ENCODE data around the gene OR5H2.
A peak's percentile ranks its signal among the peaks of the same experiment; 100 is the strongest.

OR5H2 gene

GRCh38 chr3:98322101-98322500, 39.8 kb downstream of the OR5H2 start:
- no peak for TF ChIP-seq CTCF (IDR thresholded peaks at IDR 0.05; ENCODE audit: low read depth, low read length, missing control alignments)
- no peak for DNase-seq (ENCODE audit: low read depth)
- H3K4me3 ChIP-seq (ENCODE audit: low read depth, low read length) = no peak overlapping the region

- no peak for DNase-seq (ENCODE audit: low read depth)
- no peak for TF ChIP-seq CTCF (IDR thresholded peaks at IDR 0.05; ENCODE audit: low read depth, low read length, missing control alignments)
- no peak overlapping the region for H3K4me3 ChIP-seq (ENCODE audit: low read depth, low read length)
These were observed 40.4 kb downstream of the OR5H2 start for GRCh38 chr3:98322686-98323085.

GRCh38 chr3:98323425-98323824, 41.1 kb downstream of the OR5H2 start:
- no peak for DNase-seq (ENCODE audit: low read depth)
- no peak for TF ChIP-seq CTCF (IDR thresholded peaks at IDR 0.05; ENCODE audit: low read depth, low read length, missing control alignments)
- H3K4me3 ChIP-seq (ENCODE audit: low read depth, low read length) = no peak overlapping the region

- TF ChIP-seq CTCF (IDR thresholded peaks at IDR 0.05; ENCODE audit: low read depth, low read length, missing control alignments) = no peak
- H3K4me3 ChIP-seq (ENCODE audit: low read depth, low read length) = no peak overlapping the region
- DNase-seq (ENCODE audit: low read depth) = no peak
These were observed 42.8 kb downstream of the OR5H2 start for GRCh38 chr3:98325055-98325454.

GRCh38 chr3:98326105-98326893, 44.0 kb downstream of the OR5H2 start:
- DNase-seq (ENCODE audit: low read depth) = no peak
- TF ChIP-seq CTCF (IDR thresholded peaks at IDR 0.05; ENCODE audit: low read depth, low read length, missing control alignments) = no peak
- no peak overlapping the region for H3K4me3 ChIP-seq (ENCODE audit: low read depth, low read length)

GRCh38 chr3:98326945-98327344, 44.6 kb downstream of the OR5H2 start:
- no peak overlapping the region for H3K4me3 ChIP-seq (ENCODE audit: low read depth, low read length)
- peak; percentile 34 for DNase-seq (ENCODE audit: low read depth)
- TF ChIP-seq CTCF (IDR thresholded peaks at IDR 0.05; ENCODE audit: low read depth, low read length, missing control alignments) = no peak

GRCh38 chr3:98328933-98329332, 46.6 kb downstream of the OR5H2 start:
- TF ChIP-seq CTCF (IDR thresholded peaks at IDR 0.05; ENCODE audit: low read depth, low read length, missing control alignments) = no peak
- DNase-seq (ENCODE audit: low read depth) = no peak
- H3K4me3 ChIP-seq (ENCODE audit: low read depth, low read length) = no peak overlapping the region
